GM18508 (cell line): ENCODE measurements around the gene GTPBP4.
A peak's percentile ranks its signal among the peaks of the same experiment; 100 is the strongest.
"Not testable (repeated sequence)": the region's sequence is repeated elsewhere in the genome, so short reads cannot be mapped to it uniquely, and the experiment has no call there.

Experiments used
- ATAC-seq: cut with Tn5 transposase; IDR thresholded peaks from one replicate; pipeline ENCODE4 v1.9.1; 2021; ENCODE audit warnings: moderate number of reproducible peaks; ENCODE audit not compliant: insufficient read depth, unreplicated experiment

GTPBP4 gene

GRCh38 chr10:1020958-1021357, 32.7 kb downstream of the GTPBP4 start:
- ATAC-seq, result no peak

- no peak for ATAC-seq
These were observed 34.2 kb downstream of the GTPBP4 start for GRCh38 chr10:1022413-1022812.

DNA sequence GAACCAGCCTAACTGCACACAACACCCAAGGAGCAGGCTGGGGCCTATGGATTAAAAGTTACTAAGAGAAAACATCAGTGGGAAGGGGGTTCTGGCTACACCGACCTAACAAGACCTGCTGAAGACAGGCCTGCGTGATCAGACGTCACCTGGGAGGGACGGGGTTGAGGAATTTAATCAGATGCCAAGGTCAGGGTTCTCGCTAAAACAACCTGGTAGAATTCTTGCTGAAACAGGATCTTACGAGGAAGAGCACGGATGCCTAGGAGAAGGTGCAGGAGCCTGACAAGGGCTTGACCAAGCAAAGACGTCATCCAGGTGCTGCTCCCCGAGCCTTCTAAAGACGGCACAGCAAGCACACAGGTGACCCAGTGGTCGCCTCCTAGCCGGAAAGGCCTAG, 35.9 kb downstream of the GTPBP4 start:
- no peak for ATAC-seq

DNA sequence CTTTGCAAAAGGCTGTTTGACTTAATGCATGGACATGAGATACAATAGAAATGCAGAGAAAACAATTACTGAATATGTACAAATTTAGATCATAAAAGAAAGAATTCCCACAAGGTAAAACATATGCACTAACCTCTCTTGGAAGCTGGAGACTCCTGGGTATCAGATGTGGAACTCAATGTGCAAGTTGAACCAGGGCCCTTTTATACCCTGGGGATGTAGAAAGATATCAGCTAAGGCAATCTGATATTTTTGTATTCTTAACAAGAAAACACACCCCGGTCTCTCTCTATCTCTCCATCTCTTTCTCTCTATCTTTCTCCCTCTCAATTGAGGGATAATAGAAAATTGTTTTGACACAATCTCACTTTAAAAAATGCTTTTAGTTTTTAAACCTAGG, 37.4 kb downstream of the GTPBP4 start, which contains the start of gene IDI2:
IDI2 (minus strand) TSS at position 177 of the 400 bp plus-strand sequence. CDS start 1,136 bp downstream, outside the sequence.
- no peak for ATAC-seq

DNA sequence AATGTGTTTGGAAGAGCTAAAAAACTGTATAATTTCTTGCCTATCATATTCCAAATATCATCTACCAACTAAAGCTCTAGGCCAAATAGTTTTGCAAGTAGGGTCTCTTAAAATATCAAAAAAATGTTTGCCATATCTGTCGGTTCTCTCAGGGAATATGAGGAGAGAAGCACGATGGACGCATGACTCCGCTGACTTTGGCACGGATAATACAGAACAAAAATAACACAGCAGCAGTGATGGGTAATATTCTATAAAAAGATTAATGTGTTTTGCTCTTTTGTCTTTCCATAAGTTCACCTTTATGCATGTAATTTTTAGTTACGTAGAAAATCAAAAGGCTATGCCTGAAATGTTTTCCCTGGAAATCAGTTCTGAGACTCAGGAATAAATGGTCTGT, 38.3 kb downstream of the GTPBP4 start:
- ATAC-seq, result no peak

GRCh38 chr10:1029838-1030237, 41.6 kb downstream of the GTPBP4 start:
- no peak for ATAC-seq

DNA sequence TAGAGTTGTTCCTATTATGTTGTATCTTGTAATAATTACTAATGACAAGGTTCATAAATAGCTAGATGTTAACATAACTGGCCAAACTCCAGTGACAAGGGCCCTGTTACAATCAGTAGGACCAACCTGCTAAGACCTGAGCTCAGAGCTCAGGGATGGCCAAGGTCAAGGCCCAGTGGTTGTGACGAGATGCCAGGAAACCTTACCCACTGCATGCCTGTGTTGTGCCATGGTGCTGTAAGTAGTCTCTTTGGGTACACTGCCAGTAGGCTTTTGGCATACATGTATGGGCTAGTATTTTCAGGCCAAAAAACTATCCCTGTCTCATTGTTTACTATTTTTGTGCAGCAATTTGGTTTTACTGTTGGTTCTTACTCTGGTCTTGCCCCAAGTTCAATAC, 45.4 kb downstream of the GTPBP4 start:
- ATAC-seq, result no peak

GRCh38 chr10:1034758-1035157, 46.5 kb downstream of the GTPBP4 start:
- ATAC-seq, result no peak

DNA sequence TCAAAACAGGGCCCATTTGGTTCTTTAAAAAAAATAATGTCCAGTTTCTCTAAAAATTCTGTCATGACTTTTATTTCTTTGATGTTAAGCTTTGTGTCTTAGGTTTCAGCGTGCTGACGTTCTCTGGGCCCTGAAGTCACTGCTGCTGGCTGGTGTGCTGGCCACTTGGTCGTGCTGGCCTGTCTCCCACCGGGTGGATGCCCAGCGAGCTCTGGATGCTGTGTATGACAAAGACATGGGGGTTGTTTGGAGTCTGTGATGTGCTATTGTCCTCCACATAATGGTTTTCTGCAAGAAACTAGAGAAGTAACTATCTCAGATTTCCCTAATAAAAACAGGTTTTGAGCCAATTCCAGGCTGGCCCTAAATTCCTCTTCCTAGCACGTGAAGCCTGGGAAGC, 47.0 kb downstream of the GTPBP4 start:
- ATAC-seq, result no peak

- peak; percentile 67 for ATAC-seq
These were observed 48.1 kb downstream of the GTPBP4 start for GRCh38 chr10:1036341-1036791.

- no peak for ATAC-seq
These were observed 48.9 kb downstream of the GTPBP4 start for GRCh38 chr10:1037098-1037497.

DNA sequence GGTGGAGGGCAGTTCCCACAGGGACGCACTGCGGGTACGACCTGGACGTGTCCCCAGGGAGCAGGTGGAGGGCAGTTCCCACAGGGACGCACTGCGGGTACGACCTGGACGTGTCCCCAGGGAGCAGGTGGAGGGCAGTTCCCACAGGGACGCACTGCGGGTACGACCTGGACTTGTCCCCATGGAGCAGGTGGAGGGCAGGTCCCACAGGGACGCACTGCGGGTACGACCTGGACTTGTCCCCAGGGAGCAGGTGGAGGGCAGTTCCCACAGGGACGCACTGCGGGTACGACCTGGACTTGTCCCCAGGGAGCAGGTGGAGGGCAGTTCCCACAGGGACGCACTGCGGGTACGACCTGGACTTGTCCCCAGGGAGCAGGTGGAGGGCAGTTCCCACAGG, 50.5 kb downstream of the GTPBP4 start:
- ATAC-seq, result not testable (repeated sequence)

DNA sequence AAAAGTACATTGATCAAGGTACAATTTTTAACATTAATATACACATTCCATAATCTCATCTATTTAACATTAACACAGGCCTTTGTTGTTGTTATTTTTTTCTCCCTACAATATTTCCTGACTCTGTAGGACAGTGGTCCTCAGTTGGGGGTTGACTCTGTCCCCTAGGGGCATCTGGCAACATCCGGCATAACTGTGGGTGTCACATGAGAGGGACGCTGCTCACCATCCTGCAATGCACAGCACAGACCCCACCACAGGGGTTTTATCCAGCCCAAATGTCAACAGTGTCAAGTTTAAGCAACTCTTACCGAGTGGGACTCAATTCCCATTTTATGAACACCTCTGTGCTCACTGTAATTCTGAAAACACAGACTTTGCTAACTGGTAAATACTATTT, 51.9 kb downstream of the GTPBP4 start:
- no peak for ATAC-seq

GRCh38 chr10:1041514-1041913, 53.3 kb downstream of the GTPBP4 start:
- no peak for ATAC-seq

- ATAC-seq, result no peak
These were observed 55.3 kb downstream of the GTPBP4 start for GRCh38 chr10:1043532-1043995.

GRCh38 chr10:1044146-1044545, 55.9 kb downstream of the GTPBP4 start:
- ATAC-seq, result no peak

DNA sequence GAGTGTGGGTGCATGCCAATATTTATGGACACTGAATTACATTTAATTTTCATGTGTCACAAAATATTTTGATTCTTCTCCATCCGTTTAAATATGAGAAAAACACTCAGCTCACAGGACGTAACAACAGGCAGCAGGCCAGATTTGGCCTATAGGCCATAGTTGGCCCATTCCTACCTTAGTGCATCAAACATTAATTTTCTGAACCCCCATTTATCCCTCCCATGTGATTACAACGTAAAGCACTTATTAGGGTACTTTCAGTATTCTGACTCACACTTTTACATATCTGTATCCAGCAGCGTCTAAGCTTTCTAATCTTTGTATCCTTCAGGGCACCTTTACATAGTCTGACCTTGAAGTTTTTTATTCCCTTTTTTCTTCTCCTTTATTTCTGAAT, 56.7 kb downstream of the GTPBP4 start:
- ATAC-seq, result no peak

DNA sequence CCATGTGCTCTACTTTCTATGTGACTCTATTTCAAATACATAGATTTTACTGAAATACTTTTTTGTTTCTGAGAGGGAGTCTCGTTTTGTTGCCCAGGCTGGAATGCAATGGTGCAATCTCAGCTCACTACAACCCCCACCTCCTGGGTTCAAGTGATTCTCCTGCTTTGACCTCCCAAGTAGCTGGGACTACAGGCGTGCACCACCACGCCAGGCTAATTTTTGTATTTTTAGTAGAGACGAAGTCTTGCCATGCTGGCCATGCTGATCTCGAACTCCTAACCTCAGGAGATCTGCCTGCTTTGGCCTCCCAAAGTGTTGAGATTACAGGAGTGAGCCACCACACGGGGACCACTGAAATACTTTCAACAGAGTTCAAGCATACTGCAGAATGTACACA, 57.2 kb downstream of the GTPBP4 start:
- ATAC-seq, result no peak

DNA sequence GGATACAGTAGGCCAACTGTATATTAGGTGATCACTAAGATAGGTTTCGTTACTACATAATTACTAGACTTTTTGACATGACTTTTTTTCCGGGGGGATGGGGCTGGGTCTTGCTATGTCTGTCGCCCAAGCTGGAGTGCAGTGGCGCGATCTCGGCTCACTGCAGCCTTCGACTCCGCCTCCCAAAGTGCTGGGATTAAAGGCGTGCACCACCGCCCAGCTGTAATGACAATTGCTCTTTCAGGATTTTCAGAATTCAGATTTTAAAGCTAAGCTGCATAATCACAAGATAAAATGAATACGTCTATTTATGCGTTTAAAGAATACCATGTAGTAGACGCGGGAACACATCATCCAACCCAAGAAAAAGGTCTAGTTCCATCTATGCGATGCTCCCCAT, 59.7 kb downstream of the GTPBP4 start:
- no peak for ATAC-seq

GRCh38 chr10:1048349-1048731, 60.1 kb downstream of the GTPBP4 start:
- no peak for ATAC-seq

GRCh38 chr10:1048732-1049424, 60.6 kb downstream of the GTPBP4 start, which contains the start of gene IDI1:
TSS of gene IDI1 (minus strand) at chr10:1049119. CDS start at chr10:1049003, 116 bp downstream.
- ATAC-seq, result peak; percentile 75

- no peak for ATAC-seq
These were observed 61.3 kb downstream of the GTPBP4 start for GRCh38 chr10:1049425-1049958.
